MM.1S (cell line): ENCODE data around the gene THOC2.

ENCODE experiments used
- DNase-seq: peaks from one replicate; pipeline ENCODE4 v3.0.0-alpha.2; 2015
- H2AFZ ChIP-seq: fragments of 300-600 bp; sonication (generic); 2 replicates; pipeline ENCODE4 v1.6.0; 2016; ENCODE audit warnings: antibody characterized with exemption, low read length
- H3F3A ChIP-seq: fragments of 300-600 bp; sonication (generic); 2 replicates; pipeline ENCODE4 v1.6.1; 2016; ENCODE audit warnings: mild to moderate bottlenecking, antibody characterized with exemption, low read length, moderate library complexity, mixed read lengths; ENCODE audit not compliant: insufficient read depth
- H3K27ac ChIP-seq: fragments of 300-600 bp; sonication (generic); 2 replicates; pipeline ENCODE4 v1.5.1; 2016; ENCODE audit warnings: mild to moderate bottlenecking, low read length
- H3K27me3 ChIP-seq: fragments of 300-600 bp; sonication (generic); replicated peaks from 2 replicates; pipeline ENCODE4 v1.6.0; 2016; ENCODE audit warnings: low read length; ENCODE audit not compliant: insufficient read depth
- H3K36me3 ChIP-seq: fragments of 300-600 bp; sonication (generic); replicated peaks from 2 replicates; pipeline ENCODE4 v1.6.1; 2016; ENCODE audit warnings: mild to moderate bottlenecking, low read length, mixed read lengths; ENCODE audit not compliant: insufficient read depth
- H3K4me1 ChIP-seq: fragments of 300-600 bp; sonication (generic); 2 replicates; pipeline ENCODE4 v1.6.1; 2016; ENCODE audit warnings: low read length, mixed read lengths
- H3K4me2 ChIP-seq: fragments of 300-600 bp; sonication (generic); 2 replicates; pipeline ENCODE4 v1.6.0; 2016; ENCODE audit warnings: low read depth, low read length
- H3K4me3 ChIP-seq: fragments of 300-600 bp; sonication (generic); 2 replicates; pipeline ENCODE4 v1.5.1; 2016; ENCODE audit warnings: low read length, mixed read lengths
- H3K79me2 ChIP-seq: fragments of 300-600 bp; sonication (generic); 2 replicates; pipeline ENCODE4 v1.6.1; 2016; ENCODE audit warnings: mixed run types, low read length, mixed read lengths
- H3K9ac ChIP-seq: fragments of 300-600 bp; sonication (generic); 2 replicates; pipeline ENCODE4 v1.6.1; 2016; ENCODE audit warnings: low read length, mixed read lengths
- H3K9me2 ChIP-seq: fragments of 300-600 bp; sonication (generic); replicated peaks from 2 replicates; pipeline ENCODE4 v1.6.1; 2016; ENCODE audit warnings: mild to moderate bottlenecking, low read length, mixed read lengths; ENCODE audit not compliant: insufficient read depth
- H3K9me3 ChIP-seq: fragments of 300-600 bp; sonication (generic); replicated peaks from 2 replicates; pipeline ENCODE4 v1.6.1; 2016; ENCODE audit warnings: mild to moderate bottlenecking, low read length, mixed read lengths; ENCODE audit not compliant: insufficient read depth
- H4K20me1 ChIP-seq: fragments of 300-600 bp; sonication (generic); 2 replicates; pipeline ENCODE4 v1.6.1; 2016; ENCODE audit warnings: mild to moderate bottlenecking, low read length, moderate library complexity, mixed read lengths; ENCODE audit not compliant: insufficient read depth
- EZH2 ChIP-seq: fragments of 300-600 bp; sonication (generic); optimal IDR thresholded peaks from 2 replicates; pipeline ENCODE3; 2017; ENCODE audit warnings: low read depth, mild to moderate bottlenecking, antibody characterized with exemption, low read length, mixed read lengths
- EZH2phosphoT487 ChIP-seq: fragments of 300-600 bp; sonication (generic); IDR thresholded peaks from 2 replicates; pipeline ENCODE4 v1.6.1; 2018; ENCODE audit warnings: antibody characterized with exemption, low read length
- TF ChIP-seq, protein P1 (sequence below): fragments of 300-600 bp; sonication (generic); IDR thresholded peaks from 2 replicates; pipeline ENCODE4 v1.5.1; 2016; ENCODE audit warnings: antibody characterized with exemption, low read length, mixed read lengths

Gene THOC2

DNA sequence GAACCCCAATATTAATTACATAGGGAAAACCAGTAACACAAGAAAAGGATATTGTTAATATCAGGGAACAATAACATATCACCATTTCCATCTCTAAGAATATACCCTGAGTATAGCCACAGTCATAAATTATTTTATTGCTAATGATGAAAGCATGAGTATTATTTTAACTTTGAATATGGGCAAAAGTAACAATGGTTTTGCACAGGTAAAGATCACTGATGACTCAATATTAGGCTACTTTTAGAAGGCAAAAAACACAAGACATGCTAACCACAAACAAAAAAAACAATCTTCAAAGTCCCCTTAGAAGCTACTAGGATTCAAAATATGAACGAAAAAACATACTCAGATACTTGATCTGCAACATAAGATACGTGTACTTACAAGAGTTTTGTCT, 36.5 kb downstream of the THOC2 start:
- H3K36me3 ChIP-seq: no peaks in the 10 kb centered on the region
- no peak for TF ChIP-seq EZH2phosphoT487
- no peak for DNase-seq

DNA sequence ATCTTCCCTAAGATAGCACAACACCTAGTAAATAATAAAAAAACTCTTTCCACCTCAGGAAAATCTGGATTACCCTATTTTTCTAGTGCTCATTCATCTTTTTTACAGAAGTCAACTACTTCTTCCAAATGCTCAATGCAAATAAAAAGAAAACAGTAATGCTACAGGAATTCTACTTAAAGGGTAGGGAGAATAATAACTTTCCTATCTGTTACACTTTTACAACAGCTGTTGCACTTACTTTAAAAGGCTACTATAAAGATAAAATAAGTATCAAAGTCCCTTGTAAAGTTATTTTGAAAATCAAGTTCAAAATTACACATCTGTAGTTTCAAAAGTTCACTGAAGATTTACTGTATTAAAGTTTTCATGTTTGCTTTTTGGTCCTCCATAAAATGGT, 37.6 kb downstream of the THOC2 start:
- no peaks in the 10 kb centered on the region for H3F3A ChIP-seq
- no peak overlapping the region for H3K4me3 ChIP-seq
- H3K9me2 ChIP-seq: no peaks in the 10 kb centered on the region
- H4K20me1 ChIP-seq: no peaks in the 10 kb centered on the region
- no peak overlapping the region for H3K27ac ChIP-seq
- TF ChIP-seq EZH2phosphoT487: no peak
- no peak for TF ChIP-seq EZH2
- TF ChIP-seq, protein P1, sequence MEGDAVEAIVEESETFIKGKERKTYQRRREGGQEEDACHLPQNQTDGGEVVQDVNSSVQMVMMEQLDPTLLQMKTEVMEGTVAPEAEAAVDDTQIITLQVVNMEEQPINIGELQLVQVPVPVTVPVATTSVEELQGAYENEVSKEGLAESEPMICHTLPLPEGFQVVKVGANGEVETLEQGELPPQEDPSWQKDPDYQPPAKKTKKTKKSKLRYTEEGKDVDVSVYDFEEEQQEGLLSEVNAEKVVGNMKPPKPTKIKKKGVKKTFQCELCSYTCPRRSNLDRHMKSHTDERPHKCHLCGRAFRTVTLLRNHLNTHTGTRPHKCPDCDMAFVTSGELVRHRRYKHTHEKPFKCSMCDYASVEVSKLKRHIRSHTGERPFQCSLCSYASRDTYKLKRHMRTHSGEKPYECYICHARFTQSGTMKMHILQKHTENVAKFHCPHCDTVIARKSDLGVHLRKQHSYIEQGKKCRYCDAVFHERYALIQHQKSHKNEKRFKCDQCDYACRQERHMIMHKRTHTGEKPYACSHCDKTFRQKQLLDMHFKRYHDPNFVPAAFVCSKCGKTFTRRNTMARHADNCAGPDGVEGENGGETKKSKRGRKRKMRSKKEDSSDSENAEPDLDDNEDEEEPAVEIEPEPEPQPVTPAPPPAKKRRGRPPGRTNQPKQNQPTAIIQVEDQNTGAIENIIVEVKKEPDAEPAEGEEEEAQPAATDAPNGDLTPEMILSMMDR: no peak
- DNase-seq: no peak
- H3K9ac ChIP-seq: no peak overlapping the region
- 0 out of 2 replicates have a peak, but pooled peaks cover 4% of the 10 kb centered on the region for H3K79me2 ChIP-seq
- no peak overlapping the region for H2AFZ ChIP-seq
- no peaks in the 10 kb centered on the region for H3K27me3 ChIP-seq
- no peaks in the 10 kb centered on the region for H3K9me3 ChIP-seq
- H3K4me2 ChIP-seq: no peak overlapping the region
- no peaks in the 10 kb centered on the region for H3K36me3 ChIP-seq
- no peaks in the 10 kb centered on the region for H3K4me1 ChIP-seq

More for the DNA sequence above, 36.5 kb downstream of the THOC2 start:
- Histone ChIP-seq H3K4me3 (no peak overlapping the region), H3K9me3 (no peaks in the 10 kb centered on the region), H4K20me1 (no peaks in the 10 kb centered on the region), H3K27me3 (no peaks in the 10 kb centered on the region), H3K27ac (no peak overlapping the region), H3K9me2 (no peaks in the 10 kb centered on the region), H3F3A (no peaks in the 10 kb centered on the region), H3K79me2 (0 out of 2 replicates have a peak, but pooled peaks cover 4% of the 10 kb centered on the region), H3K9ac (no peak overlapping the region), H3K4me1 (no peaks in the 10 kb centered on the region), H2AFZ (no peak overlapping the region), H3K4me2 (no peak overlapping the region)

DNA sequence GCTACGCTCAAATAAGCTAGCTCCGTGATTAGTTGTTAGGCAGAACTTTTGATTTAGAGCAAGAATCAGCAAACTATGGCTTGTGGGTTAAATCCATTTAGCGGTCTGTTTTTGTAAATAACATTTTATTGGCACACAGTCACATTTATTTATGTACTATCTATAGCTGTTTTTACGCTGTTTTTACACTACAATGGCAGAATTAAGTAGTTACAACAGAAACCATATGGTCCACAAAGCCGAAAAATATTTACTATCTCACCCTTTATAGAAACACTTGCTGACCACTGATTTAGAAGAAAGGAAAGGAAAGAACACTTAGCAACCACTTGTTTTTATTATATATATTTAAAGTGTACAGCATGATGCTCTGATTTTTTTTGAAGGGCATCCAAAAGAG, 41.1 kb downstream of the THOC2 start:
- H3F3A ChIP-seq: no peaks in the 10 kb centered on the region
- H2AFZ ChIP-seq: no peak overlapping the region
- TF ChIP-seq EZH2phosphoT487 (no peak), EZH2 (no peak)
- TF ChIP-seq, protein P1: no peak
- no peaks in the 10 kb centered on the region for H4K20me1 ChIP-seq
- no peak overlapping the region for H3K4me2 ChIP-seq
- no peak for DNase-seq
- no peaks in the 10 kb centered on the region for H3K9me2 ChIP-seq
- no peak overlapping the region for H3K27ac ChIP-seq
- no peak overlapping the region for H3K9ac ChIP-seq
- H3K9me3 ChIP-seq: no peaks in the 10 kb centered on the region
- no peaks in the 10 kb centered on the region for H3K79me2 ChIP-seq
- no peaks in the 10 kb centered on the region for H3K36me3 ChIP-seq
- H3K27me3 ChIP-seq: no peaks in the 10 kb centered on the region
- no peaks in the 10 kb centered on the region for H3K4me1 ChIP-seq
- H3K4me3 ChIP-seq: no peak overlapping the region

DNA sequence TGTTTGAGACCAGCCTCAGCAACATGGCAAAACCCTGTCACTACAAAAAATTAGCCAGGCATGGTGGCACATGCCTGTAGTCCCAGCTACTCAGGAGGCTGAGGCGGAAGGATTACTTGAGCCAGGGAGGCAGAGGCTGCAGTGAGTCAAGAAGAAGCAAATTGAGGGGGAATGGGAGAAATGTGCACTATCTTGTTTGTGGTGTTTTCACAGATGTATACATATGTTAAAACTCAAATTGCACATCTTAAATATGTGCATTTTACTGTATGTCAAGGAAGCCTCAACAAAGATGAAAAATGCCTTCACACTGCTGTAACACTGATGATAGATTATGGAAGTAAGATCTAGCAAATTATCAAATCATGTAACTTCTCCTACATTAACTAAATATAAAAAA, 44.3 kb downstream of the THOC2 start:
- H3K36me3 ChIP-seq: no peaks in the 10 kb centered on the region
- TF ChIP-seq EZH2phosphoT487 (no peak), EZH2 (no peak)
- TF ChIP-seq, protein P1: no peak

More for the DNA sequence above, 44.3 kb downstream of the THOC2 start:
- no peak overlapping the region for H3K4me2 ChIP-seq
- H3K27me3 ChIP-seq: no peaks in the 10 kb centered on the region
- no peak overlapping the region for H3K27ac ChIP-seq
- DNase-seq: no peak
- no peak overlapping the region for H2AFZ ChIP-seq
- H3F3A ChIP-seq: no peaks in the 10 kb centered on the region
- H3K9me2 ChIP-seq: no peaks in the 10 kb centered on the region
- no peaks in the 10 kb centered on the region for H3K9me3 ChIP-seq
- no peaks in the 10 kb centered on the region for H4K20me1 ChIP-seq
- H3K4me3 ChIP-seq: no peak overlapping the region
- no peaks in the 10 kb centered on the region for H3K79me2 ChIP-seq
- H3K9ac ChIP-seq: no peak overlapping the region
- no peaks in the 10 kb centered on the region for H3K4me1 ChIP-seq
